ENCODE results near the gene EXOG.

Gene EXOG

DNA sequence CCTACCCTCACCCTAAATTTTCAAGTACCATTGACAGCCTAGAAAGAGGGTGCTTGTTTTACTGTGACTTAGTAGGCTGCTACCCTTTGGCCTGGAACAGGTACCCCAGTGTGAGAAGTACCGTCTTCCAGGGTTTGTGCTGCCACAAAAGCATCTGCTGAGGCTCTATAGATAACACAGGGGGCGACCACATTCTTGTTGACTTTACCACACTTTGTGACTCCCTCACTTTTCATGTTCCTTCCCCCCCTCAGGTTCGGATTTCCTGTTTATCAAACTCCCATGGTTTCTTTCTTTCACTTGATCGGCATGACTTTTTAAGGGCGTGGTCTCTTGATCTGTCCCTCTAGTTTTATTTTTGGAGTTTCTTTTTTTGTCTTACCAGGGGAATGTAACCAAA lies 23.5 kb downstream of the EXOG start:
- ATAC-seq: no peak

GRCh38 chr3:38521391-38521987 lies 25.3 kb downstream of the EXOG start:
- Mint-ChIP-seq H3K27ac (no peak overlapping the region), H3K9me3 (no peaks in the 10 kb centered on the region), H3K4me1 (peaks cover 6% of the 10 kb centered on the region), H3K36me3 (peaks cover 44% of the 10 kb centered on the region), H3K27me3 (no peaks in the 10 kb centered on the region), H3K4me3 (no peak overlapping the region)
- no peak for ATAC-seq

More for the DNA sequence above, 23.5 kb downstream of the EXOG start:
- Mint-ChIP-seq H3K27ac (no peak overlapping the region), H3K36me3 (peaks cover 30% of the 10 kb centered on the region), H3K4me1 (peaks cover 6% of the 10 kb centered on the region), H3K9me3 (no peaks in the 10 kb centered on the region), H3K27me3 (no peaks in the 10 kb centered on the region), H3K4me3 (no peak overlapping the region)

DNA sequence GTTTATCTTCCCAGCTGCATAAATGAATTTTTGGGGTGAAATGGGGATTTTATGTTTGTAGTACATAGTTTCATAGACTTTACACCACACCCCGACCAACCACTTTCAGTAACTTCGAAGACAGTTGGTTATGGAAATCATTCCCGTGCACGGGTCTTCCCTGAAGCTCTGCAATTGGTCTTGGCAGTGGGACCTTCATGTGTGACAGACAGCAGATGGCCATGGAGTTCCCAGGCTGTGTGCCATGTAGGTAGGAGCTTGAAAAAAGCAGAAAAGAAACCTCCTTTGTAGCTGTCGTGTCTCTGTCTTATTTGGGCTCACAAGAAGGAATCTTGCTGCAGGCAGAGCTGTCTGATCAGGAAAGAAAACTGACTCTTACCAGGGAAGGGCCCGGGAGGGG lies 25.9 kb downstream of the EXOG start:
- Mint-ChIP-seq H3K27ac (no peak overlapping the region), H3K36me3 (peaks cover 44% of the 10 kb centered on the region), H3K27me3 (no peaks in the 10 kb centered on the region), H3K4me1 (peaks cover 6% of the 10 kb centered on the region), H3K9me3 (no peaks in the 10 kb centered on the region), H3K4me3 (no peak overlapping the region)
- no peak for ATAC-seq

GRCh38 chr3:38524141-38524739 lies 28.1 kb downstream of the EXOG start:
- no peak overlapping the region for H3K27ac Mint-ChIP-seq
- no peaks in the 10 kb centered on the region for H3K9me3 Mint-ChIP-seq
- H3K4me1 Mint-ChIP-seq: peaks cover 6% of the 10 kb centered on the region
- no peak for ATAC-seq
- peaks cover 48% of the 10 kb centered on the region for H3K36me3 Mint-ChIP-seq
- H3K4me3 Mint-ChIP-seq: no peak overlapping the region
- no peaks in the 10 kb centered on the region for H3K27me3 Mint-ChIP-seq

DNA sequence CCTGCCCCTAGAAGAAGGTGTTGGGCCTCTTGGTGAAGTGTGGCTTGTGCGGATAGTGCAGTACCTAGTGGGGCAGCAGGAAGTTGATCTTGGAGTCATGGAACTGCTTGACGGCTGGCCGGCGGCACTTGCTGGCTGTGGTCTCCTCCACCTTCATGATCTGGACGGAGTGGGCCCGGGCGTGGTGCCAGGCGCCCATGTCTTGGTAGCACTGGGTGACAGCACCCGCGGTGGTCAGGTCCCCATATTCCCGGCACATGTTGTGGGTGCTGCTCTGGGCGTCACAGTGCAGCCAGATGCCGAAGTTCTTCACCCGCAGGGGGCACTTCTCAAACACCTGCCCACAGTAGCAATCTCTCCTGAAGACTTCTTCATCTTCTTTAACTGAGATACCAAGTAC lies 30.7 kb downstream of the EXOG start:
- Mint-ChIP-seq H3K4me3 (no peak overlapping the region), H3K9me3 (no peaks in the 10 kb centered on the region), H3K27me3 (no peaks in the 10 kb centered on the region), H3K27ac (no peak overlapping the region), H3K4me1 (no peaks in the 10 kb centered on the region), H3K36me3 (peaks cover 68% of the 10 kb centered on the region)
- ATAC-seq: no peak

DNA sequence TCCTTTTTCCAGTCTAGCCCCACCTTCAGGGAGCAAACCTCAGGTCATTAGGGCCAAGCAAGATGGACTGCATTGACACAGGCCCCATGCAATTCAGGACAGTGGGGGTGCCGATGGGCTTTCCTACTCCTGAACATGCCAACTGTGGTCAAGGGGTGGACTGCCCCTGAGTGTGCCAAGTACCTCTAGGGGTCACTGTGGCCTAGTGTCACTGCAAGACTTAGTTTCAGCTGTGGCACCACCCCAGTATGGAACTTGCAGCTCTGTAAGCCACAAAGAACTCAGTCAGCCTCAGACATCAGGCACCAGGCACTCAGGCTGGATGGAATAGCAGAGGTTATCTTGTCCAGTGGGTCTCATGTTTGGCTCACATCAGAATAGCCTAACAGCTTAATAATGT lies 32.3 kb downstream of the EXOG start:
- ATAC-seq: no peak
- Mint-ChIP-seq H3K27ac (no peak overlapping the region), H3K27me3 (no peaks in the 10 kb centered on the region), H3K9me3 (no peaks in the 10 kb centered on the region), H3K4me3 (no peak overlapping the region), H3K36me3 (peaks cover 82% of the 10 kb centered on the region), H3K4me1 (no peaks in the 10 kb centered on the region)

GRCh38 chr3:38532529-38532928 lies 36.4 kb downstream of the EXOG start:
- H3K27ac Mint-ChIP-seq: no peak overlapping the region
- ATAC-seq: no peak
- no peak overlapping the region for H3K4me3 Mint-ChIP-seq
- no peaks in the 10 kb centered on the region for H3K9me3 Mint-ChIP-seq
- H3K27me3 Mint-ChIP-seq: no peaks in the 10 kb centered on the region
- H3K36me3 Mint-ChIP-seq: peaks cover 68% of the 10 kb centered on the region
- no peaks in the 10 kb centered on the region for H3K4me1 Mint-ChIP-seq

- ATAC-seq: no peak
- Mint-ChIP-seq H3K27ac (no peak overlapping the region), H3K4me3 (no peak overlapping the region), H3K36me3 (peaks cover 59% of the 10 kb centered on the region), H3K9me3 (no peaks in the 10 kb centered on the region), H3K4me1 (no peaks in the 10 kb centered on the region), H3K27me3 (no peaks in the 10 kb centered on the region)
These were observed 37.3 kb downstream of the EXOG start for GRCh38 chr3:38533285-38533976.

DNA sequence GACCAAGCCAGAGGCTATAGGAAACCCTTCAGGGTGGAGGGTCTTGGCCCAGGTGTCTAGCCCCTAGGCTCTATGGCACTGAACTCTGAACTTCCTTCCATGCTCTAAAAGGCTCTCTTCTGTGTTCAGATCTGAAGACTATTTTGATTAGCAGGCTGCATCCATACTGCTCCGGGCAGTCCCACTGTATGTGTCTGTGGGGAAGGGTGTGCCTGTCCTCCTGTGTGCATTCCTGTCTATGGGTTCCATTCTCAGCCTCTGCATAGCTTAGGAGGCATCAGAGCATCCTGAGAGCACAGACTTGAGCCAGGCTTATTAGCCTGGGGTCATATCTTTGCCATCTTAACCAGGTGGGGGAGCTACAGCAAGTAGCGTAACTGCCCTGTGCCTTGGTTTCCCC lies 38.0 kb downstream of the EXOG start:
- Mint-ChIP-seq H3K27ac (no peak overlapping the region), H3K36me3 (peaks cover 57% of the 10 kb centered on the region), H3K4me3 (no peak overlapping the region)

GRCh38 chr3:38534604-38535003 lies 38.5 kb downstream of the EXOG start:
- H3K9me3 Mint-ChIP-seq: no peaks in the 10 kb centered on the region
- H3K36me3 Mint-ChIP-seq: peaks cover 55% of the 10 kb centered on the region
- ATAC-seq: no peak
- H3K27me3 Mint-ChIP-seq: no peaks in the 10 kb centered on the region
- H3K27ac Mint-ChIP-seq: no peak overlapping the region
- H3K4me3 Mint-ChIP-seq: no peak overlapping the region
- no peaks in the 10 kb centered on the region for H3K4me1 Mint-ChIP-seq

More for the DNA sequence above, 38.0 kb downstream of the EXOG start:
- H3K9me3 Mint-ChIP-seq: no peaks in the 10 kb centered on the region
- H3K4me1 Mint-ChIP-seq: no peaks in the 10 kb centered on the region
- H3K27me3 Mint-ChIP-seq: no peaks in the 10 kb centered on the region
- no peak for ATAC-seq

GRCh38 chr3:38536671-38537070 lies 40.5 kb downstream of the EXOG start:
- Mint-ChIP-seq H3K4me1 (no peaks in the 10 kb centered on the region), H3K27ac (no peak overlapping the region), H3K9me3 (no peaks in the 10 kb centered on the region), H3K27me3 (no peaks in the 10 kb centered on the region), H3K36me3 (peaks cover 39% of the 10 kb centered on the region), H3K4me3 (no peak overlapping the region)
- ATAC-seq: no peak

DNA sequence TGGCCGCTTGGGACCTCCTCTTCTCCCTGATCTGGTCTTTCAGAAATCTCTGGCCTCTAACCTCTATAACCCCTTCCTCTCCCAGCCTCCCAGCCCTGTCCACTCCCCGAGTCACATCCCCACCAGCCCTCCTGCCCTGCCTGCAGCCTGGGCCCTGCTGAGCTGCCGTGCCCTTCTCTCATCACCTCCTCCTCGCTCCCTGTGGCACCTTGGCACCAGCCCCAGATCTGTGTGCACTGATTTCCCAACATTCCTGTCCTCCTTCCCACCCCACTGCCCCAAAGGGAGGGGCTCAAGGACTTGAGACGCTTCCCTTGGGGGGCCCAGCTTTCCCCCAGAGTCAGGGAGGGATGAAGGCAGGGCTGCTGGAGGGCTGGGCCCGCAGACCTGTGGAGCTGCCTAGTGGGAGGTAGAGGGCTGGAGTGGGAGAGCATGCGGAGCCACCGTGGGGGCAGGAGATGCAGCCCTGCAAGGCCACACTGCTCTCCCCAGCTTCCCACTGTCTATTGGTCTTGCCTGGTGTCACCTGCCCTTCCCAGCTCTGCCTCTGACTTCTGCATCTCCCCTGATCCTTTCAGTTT lies 42.7 kb downstream of the EXOG start:
- H3K27me3 Mint-ChIP-seq: no peaks in the 10 kb centered on the region
- no peak overlapping the region for H3K4me3 Mint-ChIP-seq
- no peak overlapping the region for H3K27ac Mint-ChIP-seq
- no peaks in the 10 kb centered on the region for H3K4me1 Mint-ChIP-seq
- no peak for ATAC-seq
- H3K36me3 Mint-ChIP-seq: peaks cover 23% of the 10 kb centered on the region
- no peaks in the 10 kb centered on the region for H3K9me3 Mint-ChIP-seq

DNA sequence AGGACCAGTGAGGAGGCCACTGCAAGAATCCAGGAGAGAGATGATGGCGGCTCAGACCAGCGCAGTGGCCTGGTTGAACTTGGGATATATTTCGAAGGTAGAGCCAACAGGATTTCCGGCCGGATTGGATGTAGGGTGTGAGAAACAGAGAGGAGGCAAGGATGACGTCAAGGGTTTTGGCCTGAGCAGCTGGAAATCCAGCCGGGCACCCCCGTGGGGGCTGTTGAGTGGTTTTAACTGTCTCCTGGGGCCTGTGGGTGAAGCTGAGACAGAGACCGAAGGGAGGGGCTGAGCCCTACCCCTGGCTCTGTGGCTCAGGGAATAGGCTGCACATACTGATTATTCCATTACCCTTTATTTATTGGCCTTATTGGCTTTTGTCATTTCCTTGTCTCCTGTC lies 45.7 kb downstream of the EXOG start:
- H3K27ac Mint-ChIP-seq: no peak overlapping the region
- H3K27me3 Mint-ChIP-seq: no peaks in the 10 kb centered on the region
- ATAC-seq: no peak
- no peak overlapping the region for H3K4me3 Mint-ChIP-seq
- H3K4me1 Mint-ChIP-seq: no peaks in the 10 kb centered on the region
- peaks cover 3% of the 10 kb centered on the region for H3K36me3 Mint-ChIP-seq
- no peaks in the 10 kb centered on the region for H3K9me3 Mint-ChIP-seq

DNA sequence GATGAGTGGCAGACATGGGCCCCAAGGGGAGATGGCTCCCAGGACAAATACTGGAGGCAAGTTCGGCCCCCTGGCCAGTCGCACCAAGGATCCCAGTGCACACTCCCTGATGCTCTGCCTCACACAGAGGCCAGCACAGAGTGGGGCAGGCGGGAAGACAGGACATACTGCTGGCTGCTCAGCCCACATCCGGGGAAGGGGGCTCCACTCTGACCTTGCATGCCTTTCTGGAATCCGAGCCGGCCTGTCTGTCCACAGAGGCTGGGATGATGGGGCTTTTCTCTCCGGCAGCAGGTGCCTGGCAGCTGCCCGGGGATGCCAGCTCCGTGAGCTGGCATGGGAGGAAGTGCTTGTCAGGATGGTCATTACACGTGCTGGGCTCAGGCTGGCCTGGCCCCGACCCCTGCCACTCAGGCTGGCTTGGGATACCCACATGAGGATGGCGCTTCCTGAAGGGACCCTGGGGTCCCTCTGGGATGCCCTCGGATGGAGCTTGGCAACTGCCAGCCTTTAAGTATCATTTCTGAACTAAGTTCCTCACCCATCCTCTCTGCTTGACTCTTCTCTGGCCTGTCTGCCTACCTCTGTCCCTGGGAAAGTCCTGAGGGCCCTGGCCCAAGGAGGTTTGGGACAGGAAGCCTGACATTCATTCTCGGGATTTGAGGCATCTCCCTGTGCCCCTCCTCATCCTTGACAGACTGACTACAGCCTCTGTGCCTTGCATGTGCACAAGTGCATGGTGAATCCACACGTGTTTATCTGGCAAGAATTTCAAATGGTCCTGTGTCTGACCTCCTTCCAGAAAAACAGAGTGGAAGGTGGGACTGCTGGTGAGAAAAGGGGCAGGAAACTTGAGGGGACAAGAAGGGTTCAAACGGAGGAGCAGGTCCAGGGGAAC lies 46.5 kb downstream of the EXOG start:
- no peak for ATAC-seq
- no peak overlapping the region for H3K4me3 Mint-ChIP-seq
- no peak overlapping the region for H3K27ac Mint-ChIP-seq

DNA sequence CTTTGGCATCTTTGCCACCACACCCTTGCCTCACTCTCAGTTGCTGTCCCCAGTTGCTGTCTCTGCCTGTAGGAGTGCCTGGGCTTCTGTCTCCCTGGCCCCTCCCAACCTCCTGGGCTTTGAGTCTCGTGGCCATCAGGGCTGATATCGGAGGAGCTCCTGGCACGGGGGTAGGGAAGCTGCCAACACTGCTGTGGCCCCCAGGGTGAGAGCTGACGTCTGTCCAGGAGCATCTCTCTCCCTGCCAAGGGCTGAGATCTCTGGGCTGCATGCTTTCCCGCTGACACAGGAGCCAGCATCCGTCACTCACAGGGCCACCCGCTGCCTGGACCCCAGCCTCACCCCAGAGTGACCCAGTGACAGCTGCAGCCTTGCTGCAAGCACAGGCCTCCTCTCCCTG lies 47.4 kb downstream of the EXOG start:
- H3K36me3 Mint-ChIP-seq: no peaks in the 10 kb centered on the region
- H3K27ac Mint-ChIP-seq: no peak overlapping the region
- H3K4me3 Mint-ChIP-seq: no peak overlapping the region
- no peaks in the 10 kb centered on the region for H3K9me3 Mint-ChIP-seq
- ATAC-seq: no peak
- H3K4me1 Mint-ChIP-seq: no peaks in the 10 kb centered on the region
- no peaks in the 10 kb centered on the region for H3K27me3 Mint-ChIP-seq

More for the DNA sequence above, 46.5 kb downstream of the EXOG start:
- no peaks in the 10 kb centered on the region for H3K4me1 Mint-ChIP-seq
- no peaks in the 10 kb centered on the region for H3K27me3 Mint-ChIP-seq
- H3K9me3 Mint-ChIP-seq: no peaks in the 10 kb centered on the region
- no peaks in the 10 kb centered on the region for H3K36me3 Mint-ChIP-seq
